GM18502 (cell line): Measurements from ENCODE around the gene TSHR.

ENCODE experiments used
- ATAC-seq: cut with Tn5 transposase; IDR thresholded peaks from one replicate; pipeline ENCODE4 v1.9.1; 2021; ENCODE audit warnings: mild to moderate bottlenecking; ENCODE audit not compliant: unreplicated experiment, poor library complexity

Gene TSHR

GRCh38 chr14:81169267-81169666, 213.8 kb downstream of the TSHR start:
- no peak for ATAC-seq

DNA sequence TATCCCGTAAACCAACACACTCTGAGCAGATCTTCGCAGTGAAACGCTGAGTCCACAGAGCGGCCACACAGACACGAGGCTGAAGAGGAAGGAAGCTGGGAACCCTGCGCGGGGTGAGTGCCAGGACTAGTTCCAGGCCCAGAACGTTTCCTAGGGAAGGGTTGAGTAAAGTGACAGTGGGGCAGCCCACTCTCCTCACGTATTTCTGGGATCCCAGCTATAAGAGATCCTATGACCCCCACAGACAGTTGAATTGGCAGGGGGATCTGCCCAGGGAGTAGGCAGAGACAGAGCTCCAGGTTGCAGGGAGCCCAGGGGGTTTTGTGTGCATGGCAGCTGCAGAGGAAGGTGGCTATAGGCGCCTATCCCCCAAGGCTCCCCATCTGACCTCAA, 214.3 kb downstream of the TSHR start:
- ATAC-seq = peak; percentile 31

- ATAC-seq = peak; percentile 96
These were observed 214.8 kb downstream of the TSHR start for GRCh38 chr14:81170104-81170828.

DNA sequence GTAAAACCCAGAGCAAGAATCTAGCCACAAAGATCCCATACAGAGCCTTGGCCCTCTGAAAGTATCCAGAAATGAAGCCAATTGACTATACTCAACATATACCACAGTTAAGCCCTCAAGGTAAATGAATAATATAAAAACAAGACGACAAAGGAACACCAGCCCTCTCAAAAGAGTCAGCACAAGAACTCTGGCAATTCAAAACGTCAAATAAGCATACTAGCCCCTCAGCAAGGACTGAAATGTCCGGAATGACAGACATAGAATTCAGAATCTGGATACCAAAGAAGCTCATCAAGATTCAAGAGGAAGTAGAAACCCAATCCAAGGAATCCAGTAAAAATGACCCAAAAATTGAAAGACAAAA, 215.4 kb downstream of the TSHR start:
- ATAC-seq = no peak

- ATAC-seq = peak; percentile 26
These were observed 216.9 kb downstream of the TSHR start for GRCh38 chr14:81172353-81172752.

DNA sequence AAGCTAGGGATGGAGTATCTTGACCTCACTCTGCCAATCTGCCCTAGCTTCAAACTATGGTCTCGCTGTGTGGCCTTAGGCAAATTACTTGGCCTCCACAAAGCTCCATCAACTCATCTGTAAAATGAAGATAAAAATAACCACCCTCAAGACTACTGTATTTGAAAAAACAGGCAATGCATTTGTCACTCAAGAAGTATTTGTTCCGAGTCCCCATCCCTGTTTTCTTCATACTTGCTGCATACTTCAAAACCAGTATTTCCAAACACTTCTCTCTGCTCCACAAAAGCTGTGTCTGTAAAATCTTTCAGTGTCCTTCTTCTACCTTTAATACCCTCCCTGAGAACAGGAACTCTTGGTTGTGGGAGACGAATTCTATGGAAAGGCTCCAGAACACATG, 217.5 kb downstream of the TSHR start:
- peak; percentile 6 for ATAC-seq

GRCh38 chr14:81176241-81176640, 220.8 kb downstream of the TSHR start:
- ATAC-seq = no peak

DNA sequence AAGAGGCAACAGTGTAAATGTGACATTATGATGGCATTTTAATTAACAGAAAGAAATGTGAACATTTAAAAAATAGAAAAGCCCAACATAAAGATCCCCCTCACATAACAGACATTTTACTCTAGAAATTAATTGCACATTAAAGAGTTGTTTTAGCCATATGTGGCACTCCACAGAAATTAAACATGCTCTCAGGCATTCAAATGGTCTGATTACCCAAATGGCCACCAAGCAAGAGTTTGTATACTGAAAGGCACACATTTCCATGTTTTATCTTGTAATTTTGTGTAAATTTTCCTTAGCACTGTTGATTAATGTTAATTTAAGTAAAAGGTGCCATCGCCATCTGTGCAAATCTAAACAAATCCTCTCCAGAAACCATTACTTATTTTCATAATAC, 221.8 kb downstream of the TSHR start:
- ATAC-seq = no peak

DNA sequence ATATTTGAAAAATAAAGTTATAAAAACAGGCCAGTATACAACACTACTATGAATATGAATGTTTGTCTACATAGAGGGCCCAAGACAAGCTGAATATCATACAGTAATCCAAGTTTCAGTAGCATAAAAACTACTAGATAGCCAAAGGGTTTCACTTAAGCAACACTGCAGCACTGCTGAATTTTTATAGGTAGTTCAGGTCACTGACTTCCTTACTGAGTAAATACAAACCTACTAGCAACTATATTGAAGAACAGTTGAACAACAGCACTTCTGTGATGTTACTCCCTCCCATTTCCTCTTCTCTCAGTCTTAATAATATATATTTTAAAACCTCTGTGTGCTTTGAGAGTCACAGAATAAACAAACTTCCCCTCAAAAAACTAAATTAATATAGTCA, 222.6 kb downstream of the TSHR start:
- peak; percentile 72 for ATAC-seq

GRCh38 chr14:81179631-81180030, 224.2 kb downstream of the TSHR start:
- no peak for ATAC-seq

- ATAC-seq = peak; percentile 90
These were observed 232.6 kb downstream of the TSHR start for GRCh38 chr14:81187832-81188522.

DNA sequence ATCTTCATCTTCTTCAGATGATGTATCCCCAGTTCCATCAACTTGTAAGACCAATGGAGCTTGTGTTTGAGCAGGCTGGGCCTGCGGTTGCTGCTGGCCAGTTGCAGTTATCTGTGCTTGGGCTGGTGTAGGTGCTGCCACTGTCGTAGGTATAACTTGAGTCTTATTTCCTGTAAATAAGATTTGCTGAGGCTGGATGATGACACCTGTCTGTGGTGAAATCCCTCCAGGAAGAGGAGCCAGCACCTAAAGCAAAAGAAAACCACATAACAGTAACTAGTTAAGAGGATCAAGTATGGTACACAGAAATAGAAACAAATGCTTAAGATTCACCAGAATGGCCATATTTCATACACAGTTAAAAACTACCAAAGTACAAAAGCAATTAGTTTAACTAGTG, 237.2 kb downstream of the TSHR start:
- ATAC-seq = no peak

GRCh38 chr14:81193924-81194633, 238.7 kb downstream of the TSHR start:
- peak; percentile 71 for ATAC-seq
